OCI-M2 (cell line): ENCODE results near the gene GLG1.
"Not testable (repeated sequence)": the region's sequence is repeated elsewhere in the genome, so short reads cannot be mapped to it uniquely, and the experiment has no call there.

Experiments used
- DNase-seq: peaks from one replicate; lab custom pipeline; 2025; ENCODE audit not compliant: unreplicated experiment; lab: John Stamatoyannopoulos, UW

Gene GLG1

GRCh38 chr16:74412775-74413390, 194.0 kb downstream of the GLG1 start:
- not testable (repeated sequence) for DNase-seq

- DNase-seq: not testable (repeated sequence)
These were observed 194.7 kb downstream of the GLG1 start for GRCh38 chr16:74412138-74412774.

GRCh38 chr16:74410981-74411380, 195.9 kb downstream of the GLG1 start:
- DNase-seq: not testable (repeated sequence)

- DNase-seq: not testable (repeated sequence)
These were observed 196.6 kb downstream of the GLG1 start for GRCh38 chr16:74410057-74410957.

GRCh38 chr16:74409185-74409981, 197.5 kb downstream of the GLG1 start:
- DNase-seq: not testable (repeated sequence)

- DNase-seq: not testable (repeated sequence)
These were observed 199.6 kb downstream of the GLG1 start for GRCh38 chr16:74407362-74407705.

GRCh38 chr16:74406600-74407361, 200.1 kb downstream of the GLG1 start:
- DNase-seq: not testable (repeated sequence)

GRCh38 chr16:74404148-74404933, 202.6 kb downstream of the GLG1 start:
- not testable (repeated sequence) for DNase-seq

- DNase-seq: not testable (repeated sequence)
These were observed 206.7 kb downstream of the GLG1 start for GRCh38 chr16:74400238-74400637.

- DNase-seq: not testable (repeated sequence)
These were observed 208.6 kb downstream of the GLG1 start for GRCh38 chr16:74398212-74398895.
